HL-60 (cell line): ENCODE measurements around the gene SMOC1.

ENCODE experiments used
- TF ChIP-seq, protein P1 (sequence below): IDR thresholded peaks from one replicate; pipeline ENCODE4 v1.5.1; 2011; ENCODE audit warnings: low read length, control low read depth, inconsistent platforms; ENCODE audit not compliant: insufficient read depth
- TF ChIP-seq, protein P2 (sequence below): IDR thresholded peaks from 2 replicates; pipeline ENCODE4 v1.6.1; 2012; ENCODE audit warnings: low read depth; ENCODE audit not compliant: insufficient replicate concordance

DNA sequence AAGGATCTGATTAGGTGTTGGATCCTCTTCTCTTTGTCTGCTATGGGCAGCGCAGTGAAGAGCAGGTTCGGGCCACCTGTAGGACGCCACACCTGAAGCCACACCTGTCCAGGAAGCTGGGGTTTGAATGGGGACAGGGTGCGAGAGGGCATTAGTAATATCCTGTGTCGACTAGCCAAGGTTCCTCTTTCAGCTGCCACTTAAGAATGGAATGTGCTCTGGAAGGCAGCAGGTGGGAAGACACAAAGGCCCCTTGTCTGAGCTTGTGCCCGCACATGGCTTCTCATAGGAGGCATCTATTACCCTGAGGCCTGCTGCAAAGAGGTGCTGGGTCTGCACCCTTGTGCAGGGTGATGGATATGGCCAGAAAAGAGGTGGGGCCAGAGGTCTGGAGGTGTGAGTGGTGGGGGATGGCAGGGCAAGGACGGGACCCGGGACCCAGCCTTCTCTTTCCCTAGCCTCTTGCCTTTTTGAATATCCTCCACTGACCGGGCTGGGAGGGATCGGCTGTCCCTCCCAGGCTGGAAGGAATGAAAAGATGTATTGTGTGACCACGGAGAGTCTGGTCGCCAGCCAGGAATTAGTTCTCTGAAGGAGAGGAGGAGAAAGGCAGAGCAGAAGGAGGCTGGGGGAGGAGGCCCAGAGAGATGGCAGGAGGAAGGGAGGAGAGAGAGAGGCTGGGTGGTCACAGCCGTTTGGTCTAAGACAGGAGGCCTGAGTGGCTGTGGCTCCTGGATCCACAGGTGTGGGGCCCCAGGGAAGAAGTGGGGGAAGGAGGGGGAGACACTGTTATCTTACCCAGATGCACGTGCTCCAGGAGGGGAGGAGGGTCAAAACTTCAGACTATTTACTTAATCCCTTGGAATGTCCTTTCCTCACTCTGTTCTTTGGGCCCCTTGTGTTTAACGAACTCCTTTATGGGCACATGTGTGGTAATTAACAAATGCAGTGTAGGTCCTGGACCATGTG is 101.5 kb downstream of the SMOC1 start:
- TF ChIP-seq, protein P1, sequence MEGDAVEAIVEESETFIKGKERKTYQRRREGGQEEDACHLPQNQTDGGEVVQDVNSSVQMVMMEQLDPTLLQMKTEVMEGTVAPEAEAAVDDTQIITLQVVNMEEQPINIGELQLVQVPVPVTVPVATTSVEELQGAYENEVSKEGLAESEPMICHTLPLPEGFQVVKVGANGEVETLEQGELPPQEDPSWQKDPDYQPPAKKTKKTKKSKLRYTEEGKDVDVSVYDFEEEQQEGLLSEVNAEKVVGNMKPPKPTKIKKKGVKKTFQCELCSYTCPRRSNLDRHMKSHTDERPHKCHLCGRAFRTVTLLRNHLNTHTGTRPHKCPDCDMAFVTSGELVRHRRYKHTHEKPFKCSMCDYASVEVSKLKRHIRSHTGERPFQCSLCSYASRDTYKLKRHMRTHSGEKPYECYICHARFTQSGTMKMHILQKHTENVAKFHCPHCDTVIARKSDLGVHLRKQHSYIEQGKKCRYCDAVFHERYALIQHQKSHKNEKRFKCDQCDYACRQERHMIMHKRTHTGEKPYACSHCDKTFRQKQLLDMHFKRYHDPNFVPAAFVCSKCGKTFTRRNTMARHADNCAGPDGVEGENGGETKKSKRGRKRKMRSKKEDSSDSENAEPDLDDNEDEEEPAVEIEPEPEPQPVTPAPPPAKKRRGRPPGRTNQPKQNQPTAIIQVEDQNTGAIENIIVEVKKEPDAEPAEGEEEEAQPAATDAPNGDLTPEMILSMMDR = no peak
- TF ChIP-seq, protein P2, sequence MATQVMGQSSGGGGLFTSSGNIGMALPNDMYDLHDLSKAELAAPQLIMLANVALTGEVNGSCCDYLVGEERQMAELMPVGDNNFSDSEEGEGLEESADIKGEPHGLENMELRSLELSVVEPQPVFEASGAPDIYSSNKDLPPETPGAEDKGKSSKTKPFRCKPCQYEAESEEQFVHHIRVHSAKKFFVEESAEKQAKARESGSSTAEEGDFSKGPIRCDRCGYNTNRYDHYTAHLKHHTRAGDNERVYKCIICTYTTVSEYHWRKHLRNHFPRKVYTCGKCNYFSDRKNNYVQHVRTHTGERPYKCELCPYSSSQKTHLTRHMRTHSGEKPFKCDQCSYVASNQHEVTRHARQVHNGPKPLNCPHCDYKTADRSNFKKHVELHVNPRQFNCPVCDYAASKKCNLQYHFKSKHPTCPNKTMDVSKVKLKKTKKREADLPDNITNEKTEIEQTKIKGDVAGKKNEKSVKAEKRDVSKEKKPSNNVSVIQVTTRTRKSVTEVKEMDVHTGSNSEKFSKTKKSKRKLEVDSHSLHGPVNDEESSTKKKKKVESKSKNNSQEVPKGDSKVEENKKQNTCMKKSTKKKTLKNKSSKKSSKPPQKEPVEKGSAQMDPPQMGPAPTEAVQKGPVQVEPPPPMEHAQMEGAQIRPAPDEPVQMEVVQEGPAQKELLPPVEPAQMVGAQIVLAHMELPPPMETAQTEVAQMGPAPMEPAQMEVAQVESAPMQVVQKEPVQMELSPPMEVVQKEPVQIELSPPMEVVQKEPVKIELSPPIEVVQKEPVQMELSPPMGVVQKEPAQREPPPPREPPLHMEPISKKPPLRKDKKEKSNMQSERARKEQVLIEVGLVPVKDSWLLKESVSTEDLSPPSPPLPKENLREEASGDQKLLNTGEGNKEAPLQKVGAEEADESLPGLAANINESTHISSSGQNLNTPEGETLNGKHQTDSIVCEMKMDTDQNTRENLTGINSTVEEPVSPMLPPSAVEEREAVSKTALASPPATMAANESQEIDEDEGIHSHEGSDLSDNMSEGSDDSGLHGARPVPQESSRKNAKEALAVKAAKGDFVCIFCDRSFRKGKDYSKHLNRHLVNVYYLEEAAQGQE = no peak
